KOPT-K1 (cell line): ENCODE data around the gene ABHD2.
"Not testable (repeated sequence)": the region's sequence is repeated elsewhere in the genome, so short reads cannot be mapped to it uniquely, and the experiment has no call there.

Experiments
- H3K27ac ChIP-seq: fragments of 200-600 bp; sonication (generic); 2 replicates; pipeline ENCODE4 v1.5.1; 2016; ENCODE audit warnings: antibody characterized with exemption, mild to moderate bottlenecking, low read depth, low read length; ENCODE audit not compliant: poor library complexity, severe bottlenecking
- H3K36me3 ChIP-seq: fragments of 200-600 bp; sonication (generic); 2 replicates; pipeline ENCODE4 v1.5.1; 2017; ENCODE audit warnings: antibody characterized with exemption, mild to moderate bottlenecking, low read length, moderate library complexity; ENCODE audit not compliant: insufficient read depth
- H3K9me3 ChIP-seq: fragments of 200-600 bp; sonication (generic); 2 replicates; pipeline ENCODE4 v1.5.1; 2017; ENCODE audit warnings: antibody characterized with exemption, low read length, mild to moderate bottlenecking; ENCODE audit not compliant: insufficient read depth, poor library complexity, severe bottlenecking

ABHD2 gene

GRCh38 chr15:89130201-89130600 is 41.9 kb downstream of the ABHD2 start:
- no peak overlapping the region for H3K27ac ChIP-seq
- no peaks in the 10 kb centered on the region for H3K9me3 ChIP-seq
- peaks cover 15% of the 10 kb centered on the region; the same call in 1 of the 2 replicates for H3K36me3 ChIP-seq

GRCh38 chr15:89131731-89132130 is 43.5 kb downstream of the ABHD2 start:
- no peaks in the 10 kb centered on the region for H3K9me3 ChIP-seq
- H3K36me3 ChIP-seq, result peaks cover 5% of the 10 kb centered on the region; the same call in 1 of the 2 replicates

GRCh38 chr15:89132611-89133507 is 44.6 kb downstream of the ABHD2 start:
- H3K36me3 ChIP-seq, result no peaks in the 10 kb centered on the region
- H3K9me3 ChIP-seq, result no peaks in the 10 kb centered on the region
- no peak overlapping the region for H3K27ac ChIP-seq

More at GRCh38 chr15:89131731-89132130, 43.5 kb downstream of the ABHD2 start:
- H3K27ac ChIP-seq, result no peak overlapping the region

- H3K9me3 ChIP-seq, H3K27ac ChIP-seq, H3K36me3 ChIP-seq: not testable (repeated sequence)
Observed at GRCh38 chr15:89135387-89136077, 47.3 kb downstream of the ABHD2 start.

GRCh38 chr15:89136078-89136806 is 48.0 kb downstream of the ABHD2 start:
- Histone ChIP-seq H3K9me3 (no peaks in the 10 kb centered on the region), H3K36me3 (no peaks in the 10 kb centered on the region), H3K27ac (no peak overlapping the region)

- no peaks in the 10 kb centered on the region for H3K9me3 ChIP-seq
- no peak overlapping the region for H3K27ac ChIP-seq
- no peaks in the 10 kb centered on the region for H3K36me3 ChIP-seq
Observed at GRCh38 chr15:89136818-89137772, 48.8 kb downstream of the ABHD2 start.

- Histone ChIP-seq H3K36me3 (no peaks in the 10 kb centered on the region; the same call in 1 of the 2 replicates), H3K9me3 (no peaks in the 10 kb centered on the region), H3K27ac (no peak overlapping the region)
Observed at GRCh38 chr15:89137926-89138325, 49.7 kb downstream of the ABHD2 start.

GRCh38 chr15:89138999-89139612 is 50.9 kb downstream of the ABHD2 start:
- no peaks in the 10 kb centered on the region for H3K9me3 ChIP-seq
- no peaks in the 10 kb centered on the region; the same call in 1 of the 2 replicates for H3K36me3 ChIP-seq
- H3K27ac ChIP-seq, result no peak overlapping the region

- Histone ChIP-seq H3K9me3 (no peaks in the 10 kb centered on the region), H3K36me3 (no peaks in the 10 kb centered on the region; the same call in 1 of the 2 replicates), H3K27ac (no peak overlapping the region)
Observed at GRCh38 chr15:89139613-89140499, 51.6 kb downstream of the ABHD2 start.

- no peaks in the 10 kb centered on the region for H3K9me3 ChIP-seq
- H3K27ac ChIP-seq, result no peak overlapping the region
- no peaks in the 10 kb centered on the region; the same call in 1 of the 2 replicates for H3K36me3 ChIP-seq
Observed at GRCh38 chr15:89140595-89140994, 52.3 kb downstream of the ABHD2 start.

GRCh38 chr15:89141159-89141558 is 52.9 kb downstream of the ABHD2 start:
- not testable (repeated sequence) for H3K27ac ChIP-seq, H3K36me3 ChIP-seq

GRCh38 chr15:89141885-89142284 is 53.6 kb downstream of the ABHD2 start:
- Histone ChIP-seq H3K36me3 (no peaks in the 10 kb centered on the region; the same call in 1 of the 2 replicates), H3K27ac (no peak overlapping the region), H3K9me3 (no peaks in the 10 kb centered on the region)

More at GRCh38 chr15:89141159-89141558, 52.9 kb downstream of the ABHD2 start:
- not testable (repeated sequence) for H3K9me3 ChIP-seq

- Histone ChIP-seq H3K27ac (no peak overlapping the region), H3K36me3 (no peaks in the 10 kb centered on the region; the same call in 1 of the 2 replicates)
Observed at GRCh38 chr15:89142423-89142822, 54.2 kb downstream of the ABHD2 start.

More at GRCh38 chr15:89142423-89142822, 54.2 kb downstream of the ABHD2 start:
- H3K9me3 ChIP-seq, result no peaks in the 10 kb centered on the region
